GM23338 (cell line): ENCODE measurements around the gene ADGRB3. TPM values are rescaled to one million over a fixed set of nuclear protein-coding genes. Genes with fewer than 3 reads are reported as not detected.

Source experiments
- ATAC-seq: fragments of 200-7000 bp; cut with Tn5 transposase; 3 replicates; pipeline ENCODE4 v1.9.1; 2020
- DNase-seq: peaks from one replicate; pipeline ENCODE4 v3.0.0-alpha.2; 2015; ENCODE audit warnings: low spot score
- H2AFZ ChIP-seq: fragments of 200-600 bp; sonication (generic); 2 replicates; pipeline ENCODE4 v1.8.0; 2016; ENCODE audit warnings: antibody characterized with exemption, mild to moderate bottlenecking, moderate library complexity
- H3F3A ChIP-seq: fragments of 200-600 bp; sonication (generic); replicated peaks from 2 replicates; pipeline ENCODE4 v1.8.0; 2017; ENCODE audit warnings: antibody characterized with exemption, mixed run types, low read depth
- H3K27ac ChIP-seq: fragments of 200-600 bp; sonication (generic); 2 replicates; pipeline ENCODE4 v1.6.1; 2016; ENCODE audit warnings: low read depth
- H3K27me3 ChIP-seq: fragments of 200-600 bp; sonication (generic); 2 replicates; pipeline ENCODE4 v1.8.0; 2016; ENCODE audit warnings: mild to moderate bottlenecking, mixed run types, moderate library complexity; ENCODE audit not compliant: insufficient read depth
- H3K36me3 ChIP-seq: fragments of 200-600 bp; sonication (generic); 2 replicates; pipeline ENCODE4 v1.8.0; 2016; ENCODE audit warnings: mild to moderate bottlenecking; ENCODE audit not compliant: insufficient read depth
- H3K4me1 ChIP-seq: fragments of 200-600 bp; sonication (generic); 2 replicates; pipeline ENCODE4 v1.8.0; 2016; ENCODE audit warnings: mild to moderate bottlenecking, moderate library complexity; ENCODE audit not compliant: insufficient read depth
- H3K4me2 ChIP-seq: fragments of 200-600 bp; sonication (generic); 2 replicates; pipeline ENCODE4 v1.7.1; 2017; ENCODE audit warnings: mixed run types
- H3K4me3 ChIP-seq: fragments of 200-600 bp; sonication (generic); 2 replicates; pipeline ENCODE4 v1.6.1; 2016; ENCODE audit warnings: mixed run types
- H3K79me2 ChIP-seq: fragments of 200-600 bp; sonication (generic); replicated peaks from 2 replicates; pipeline ENCODE4 v1.8.0; 2017; ENCODE audit warnings: mild to moderate bottlenecking; ENCODE audit not compliant: insufficient read depth
- H3K9me2 ChIP-seq: fragments of 200-600 bp; sonication (generic); 2 replicates; pipeline ENCODE4 v1.8.0; 2017; ENCODE audit not compliant: insufficient read depth
- H4K20me1 ChIP-seq: fragments of 200-600 bp; sonication (generic); replicated peaks from 2 replicates; pipeline ENCODE4 v1.8.0; 2017; ENCODE audit warnings: mild to moderate bottlenecking; ENCODE audit not compliant: insufficient read depth
- H3K27ac Mint-ChIP-seq: 2 replicates; pipeline ENCODE4 v1.8.0; 2020; ENCODE audit warnings: inconsistent platforms, mild to moderate bottlenecking, moderate library complexity, mixed read lengths
- H3K27me3 Mint-ChIP-seq: 3 replicates; pipeline ENCODE4 v1.8.0; 2022; ENCODE audit warnings: low read depth, mild to moderate bottlenecking, moderate library complexity, mixed read lengths, inconsistent platforms; ENCODE audit not compliant: insufficient read depth, poor library complexity
- H3K36me3 Mint-ChIP-seq: 3 replicates; pipeline ENCODE4 v1.8.0; 2021; ENCODE audit warnings: low read depth, mild to moderate bottlenecking, inconsistent platforms, moderate library complexity, mixed read lengths
- H3K4me1 Mint-ChIP-seq: 3 replicates; pipeline ENCODE4 v1.8.0; 2020; ENCODE audit warnings: mild to moderate bottlenecking, inconsistent platforms, mixed read lengths
- H3K4me3 Mint-ChIP-seq: 3 replicates; pipeline ENCODE4 v1.8.0; 2021; ENCODE audit warnings: moderate library complexity, mild to moderate bottlenecking, inconsistent platforms, mixed read lengths
- H3K9me3 Mint-ChIP-seq: 3 replicates; pipeline ENCODE4 v1.8.0; 2020; ENCODE audit warnings: moderate library complexity, mild to moderate bottlenecking, inconsistent platforms, mixed read lengths
- CREB1 ChIP-seq: fragments of 250-450 bp; sonication (Bioruptor Pico); IDR thresholded peaks from 2 replicates; pipeline ENCODE4 v1.5.0; 2020; ENCODE audit warnings: low read depth, mild to moderate bottlenecking, moderate library complexity
- EZH2 ChIP-seq: fragments of 200-600 bp; sonication (generic); IDR thresholded peaks from one replicate; pipeline ENCODE4 v1.8.0; 2017; ENCODE audit warnings: antibody characterized with exemption, mild to moderate bottlenecking, low read depth; ENCODE audit not compliant: unreplicated experiment
- JUNB ChIP-seq: IDR thresholded peaks from one replicate; pipeline ENCODE4 v1.6.1; 2016; ENCODE audit warnings: antibody characterized with exemption; ENCODE audit not compliant: unreplicated experiment
- NANOG ChIP-seq: IDR thresholded peaks from 2 replicates; pipeline ENCODE4 v1.6.1; 2016; ENCODE audit warnings: antibody characterized with exemption, borderline replicate concordance
- POLR2AphosphoS5 ChIP-seq: IDR thresholded peaks from 2 replicates; pipeline ENCODE4 v1.6.1; 2016; ENCODE audit warnings: antibody characterized with exemption, low read depth
- STAT1 ChIP-seq: IDR thresholded peaks from one replicate; pipeline ENCODE4 v1.6.1; 2016; ENCODE audit warnings: antibody characterized with exemption; ENCODE audit not compliant: unreplicated experiment
- ZNF114 ChIP-seq: fragments of 250-450 bp; sonication (Bioruptor Pico); IDR thresholded peaks from 2 replicates; pipeline ENCODE4 v1.5.0; 2020; ENCODE audit warnings: mild to moderate bottlenecking, moderate library complexity
- ZNF331 ChIP-seq: fragments of 250-450 bp; sonication (Bioruptor Pico); IDR thresholded peaks from 2 replicates; pipeline ENCODE4 v1.5.0; 2020; ENCODE audit warnings: low read depth, mild to moderate bottlenecking, moderate library complexity
- polyA plus RNA-seq: library from polyadenylated mRNA; unstranded; fragments of >200 nt; fragmentation: Nextera tagmentation; extraction: Ambion mirVana; gene quantifications from 2 replicates; pipeline ENCODE4 v1.2.1, GENCODE V29; 2016
- total RNA-seq: library from RNA; depleted of rRNA; stranded (reverse); fragments of >200 nt; shearing (Covaris generic); gene quantifications from 2 replicates; pipeline ENCODE4 v1.2.3, GENCODE V29; 2014
- TF ChIP-seq, protein P1 (sequence below): fragments of 250-450 bp; sonication (Bioruptor Pico); IDR thresholded peaks from 2 replicates; pipeline ENCODE4 v1.5.0; 2020; ENCODE audit warnings: mild to moderate bottlenecking, moderate library complexity
- TF ChIP-seq, protein P2 (sequence below), 2 experiments: fragments of 200-600 bp in 1 of 2; sonication (generic) in 1 of 2; conservative IDR thresholded peaks; 2 replicates each; pipeline versions ENCODE4 v1.5.1 to v1.6.1; 2016 to 2017; ENCODE audit warnings: antibody characterized with exemption in 2 of 2, low read depth in 2 of 2, mild to moderate bottlenecking in 2 of 2, moderate library complexity in 1 of 2
- TF ChIP-seq, protein P3 (sequence below): IDR thresholded peaks from 2 replicates; pipeline ENCODE4 v1.6.1; 2016; ENCODE audit warnings: antibody characterized with exemption

ADGRB3 gene
- total and polyA plus RNA-seq, 2 experiments from 2014 or later: 0.92 to 4.0 TPM

DNA sequence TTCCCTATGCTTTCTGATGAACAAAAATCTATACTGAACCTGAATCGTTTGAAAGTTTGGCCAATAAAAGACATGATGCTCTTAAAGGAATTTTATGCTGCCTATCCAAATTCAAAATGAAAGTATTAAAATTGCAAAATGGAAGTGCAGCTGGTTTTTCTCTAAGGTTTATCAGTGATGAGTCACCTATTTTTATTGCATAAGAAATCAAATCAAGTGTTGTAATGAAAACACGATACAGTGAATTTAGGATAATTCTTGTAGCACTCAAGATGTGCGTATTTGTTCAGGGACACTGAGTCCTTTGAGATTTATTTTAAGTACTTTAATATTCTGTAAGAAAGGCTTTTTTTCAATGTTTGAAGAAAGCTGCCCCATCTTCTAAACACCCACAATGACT lies 409.5 kb downstream of the ADGRB3 start (continued):
- TF ChIP-seq, protein P1, sequence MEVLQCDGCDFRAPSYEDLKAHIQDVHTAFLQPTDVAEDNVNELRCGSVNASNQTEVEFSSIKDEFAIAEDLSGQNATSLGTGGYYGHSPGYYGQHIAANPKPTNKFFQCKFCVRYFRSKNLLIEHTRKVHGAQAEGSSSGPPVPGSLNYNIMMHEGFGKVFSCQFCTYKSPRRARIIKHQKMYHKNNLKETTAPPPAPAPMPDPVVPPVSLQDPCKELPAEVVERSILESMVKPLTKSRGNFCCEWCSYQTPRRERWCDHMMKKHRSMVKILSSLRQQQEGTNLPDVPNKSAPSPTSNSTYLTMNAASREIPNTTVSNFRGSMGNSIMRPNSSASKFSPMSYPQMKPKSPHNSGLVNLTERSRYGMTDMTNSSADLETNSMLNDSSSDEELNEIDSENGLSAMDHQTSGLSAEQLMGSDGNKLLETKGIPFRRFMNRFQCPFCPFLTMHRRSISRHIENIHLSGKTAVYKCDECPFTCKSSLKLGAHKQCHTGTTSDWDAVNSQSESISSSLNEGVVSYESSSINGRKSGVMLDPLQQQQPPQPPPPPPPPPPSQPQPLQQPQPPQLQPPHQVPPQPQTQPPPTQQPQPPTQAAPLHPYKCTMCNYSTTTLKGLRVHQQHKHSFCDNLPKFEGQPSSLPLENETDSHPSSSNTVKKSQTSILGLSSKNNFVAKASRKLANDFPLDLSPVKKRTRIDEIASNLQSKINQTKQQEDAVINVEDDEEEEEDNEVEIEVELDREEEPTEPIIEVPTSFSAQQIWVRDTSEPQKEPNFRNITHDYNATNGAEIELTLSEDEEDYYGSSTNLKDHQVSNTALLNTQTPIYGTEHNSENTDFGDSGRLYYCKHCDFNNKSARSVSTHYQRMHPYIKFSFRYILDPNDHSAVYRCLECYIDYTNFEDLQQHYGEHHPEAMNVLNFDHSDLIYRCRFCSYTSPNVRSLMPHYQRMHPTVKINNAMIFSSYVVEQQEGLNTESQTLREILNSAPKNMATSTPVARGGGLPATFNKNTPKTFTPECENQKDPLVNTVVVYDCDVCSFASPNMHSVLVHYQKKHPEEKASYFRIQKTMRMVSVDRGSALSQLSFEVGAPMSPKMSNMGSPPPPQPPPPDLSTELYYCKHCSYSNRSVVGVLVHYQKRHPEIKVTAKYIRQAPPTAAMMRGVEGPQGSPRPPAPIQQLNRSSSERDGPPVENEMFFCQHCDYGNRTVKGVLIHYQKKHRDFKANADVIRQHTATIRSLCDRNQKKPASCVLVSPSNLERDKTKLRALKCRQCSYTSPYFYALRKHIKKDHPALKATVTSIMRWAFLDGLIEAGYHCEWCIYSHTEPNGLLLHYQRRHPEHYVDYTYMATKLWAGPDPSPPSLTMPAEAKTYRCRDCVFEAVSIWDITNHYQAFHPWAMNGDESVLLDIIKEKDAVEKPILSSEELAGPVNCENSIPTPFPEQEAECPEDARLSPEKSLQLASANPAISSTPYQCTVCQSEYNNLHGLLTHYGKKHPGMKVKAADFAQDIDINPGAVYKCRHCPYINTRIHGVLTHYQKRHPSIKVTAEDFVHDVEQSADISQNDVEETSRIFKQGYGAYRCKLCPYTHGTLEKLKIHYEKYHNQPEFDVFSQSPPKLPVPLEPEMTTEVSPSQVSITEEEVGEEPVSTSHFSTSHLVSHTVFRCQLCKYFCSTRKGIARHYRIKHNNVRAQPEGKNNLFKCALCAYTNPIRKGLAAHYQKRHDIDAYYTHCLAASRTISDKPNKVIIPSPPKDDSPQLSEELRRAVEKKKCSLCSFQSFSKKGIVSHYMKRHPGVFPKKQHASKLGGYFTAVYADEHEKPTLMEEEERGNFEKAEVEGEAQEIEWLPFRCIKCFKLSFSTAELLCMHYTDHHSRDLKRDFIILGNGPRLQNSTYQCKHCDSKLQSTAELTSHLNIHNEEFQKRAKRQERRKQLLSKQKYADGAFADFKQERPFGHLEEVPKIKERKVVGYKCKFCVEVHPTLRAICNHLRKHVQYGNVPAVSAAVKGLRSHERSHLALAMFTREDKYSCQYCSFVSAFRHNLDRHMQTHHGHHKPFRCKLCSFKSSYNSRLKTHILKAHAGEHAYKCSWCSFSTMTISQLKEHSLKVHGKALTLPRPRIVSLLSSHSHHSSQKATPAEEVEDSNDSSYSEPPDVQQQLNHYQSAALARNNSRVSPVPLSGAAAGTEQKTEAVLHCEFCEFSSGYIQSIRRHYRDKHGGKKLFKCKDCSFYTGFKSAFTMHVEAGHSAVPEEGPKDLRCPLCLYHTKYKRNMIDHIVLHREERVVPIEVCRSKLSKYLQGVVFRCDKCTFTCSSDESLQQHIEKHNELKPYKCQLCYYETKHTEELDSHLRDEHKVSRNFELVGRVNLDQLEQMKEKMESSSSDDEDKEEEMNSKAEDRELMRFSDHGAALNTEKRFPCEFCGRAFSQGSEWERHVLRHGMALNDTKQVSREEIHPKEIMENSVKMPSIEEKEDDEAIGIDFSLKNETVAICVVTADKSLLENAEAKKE (CRISPR knock-in tag): no peak
- TF ChIP-seq CREB1 (CRISPR knock-in tag) (no peak), JUNB (no peak)
- TF ChIP-seq, protein P2, sequence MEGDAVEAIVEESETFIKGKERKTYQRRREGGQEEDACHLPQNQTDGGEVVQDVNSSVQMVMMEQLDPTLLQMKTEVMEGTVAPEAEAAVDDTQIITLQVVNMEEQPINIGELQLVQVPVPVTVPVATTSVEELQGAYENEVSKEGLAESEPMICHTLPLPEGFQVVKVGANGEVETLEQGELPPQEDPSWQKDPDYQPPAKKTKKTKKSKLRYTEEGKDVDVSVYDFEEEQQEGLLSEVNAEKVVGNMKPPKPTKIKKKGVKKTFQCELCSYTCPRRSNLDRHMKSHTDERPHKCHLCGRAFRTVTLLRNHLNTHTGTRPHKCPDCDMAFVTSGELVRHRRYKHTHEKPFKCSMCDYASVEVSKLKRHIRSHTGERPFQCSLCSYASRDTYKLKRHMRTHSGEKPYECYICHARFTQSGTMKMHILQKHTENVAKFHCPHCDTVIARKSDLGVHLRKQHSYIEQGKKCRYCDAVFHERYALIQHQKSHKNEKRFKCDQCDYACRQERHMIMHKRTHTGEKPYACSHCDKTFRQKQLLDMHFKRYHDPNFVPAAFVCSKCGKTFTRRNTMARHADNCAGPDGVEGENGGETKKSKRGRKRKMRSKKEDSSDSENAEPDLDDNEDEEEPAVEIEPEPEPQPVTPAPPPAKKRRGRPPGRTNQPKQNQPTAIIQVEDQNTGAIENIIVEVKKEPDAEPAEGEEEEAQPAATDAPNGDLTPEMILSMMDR (conservative IDR thresholded peaks at IDR 0.05; ENCODE audit: low read depth in 2 of 2): no peak

DNA sequence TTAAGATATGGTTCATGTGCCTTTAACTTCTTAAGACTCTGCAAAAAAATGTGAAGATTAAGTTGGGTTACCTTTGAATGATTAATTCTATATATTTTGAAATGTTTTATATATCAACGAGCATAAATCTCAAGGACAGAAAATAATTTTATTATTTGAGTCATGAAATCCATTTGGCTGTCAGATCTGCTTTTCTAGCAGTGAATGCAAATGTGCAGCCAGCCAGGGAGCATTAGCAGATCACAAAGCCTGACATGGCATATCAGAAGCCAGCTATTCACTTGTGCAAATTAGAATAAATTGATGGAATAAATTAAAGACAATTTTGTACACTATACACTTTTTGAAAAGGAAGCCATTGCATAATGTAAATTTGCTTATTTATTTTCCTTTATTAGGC lies 424.3 kb downstream of the ADGRB3 start:
- H3F3A ChIP-seq: no peaks in the 10 kb centered on the region
- H3K27me3 ChIP-seq: no peaks in the 10 kb centered on the region
- H3K9me2 ChIP-seq: no peaks in the 10 kb centered on the region
- Mint-ChIP-seq H3K4me1 (no peaks in the 10 kb centered on the region), H3K27me3 (no peaks in the 10 kb centered on the region), H3K9me3 (no peaks in the 10 kb centered on the region), H3K36me3 (no peaks in the 10 kb centered on the region), H3K4me3 (no peak overlapping the region), H3K27ac (no peak overlapping the region)
- ATAC-seq (no peak), DNase-seq (no peak)
- no peaks in the 10 kb centered on the region for H3K4me1 ChIP-seq
- TF ChIP-seq JUNB: no peak
- TF ChIP-seq, protein P2 (conservative IDR thresholded peaks at IDR 0.05; ENCODE audit: low read depth in 2 of 2): no peak
- TF ChIP-seq CREB1 (CRISPR knock-in tag): no peak
- TF ChIP-seq NANOG: no peak
- TF ChIP-seq STAT1: no peak
- TF ChIP-seq EZH2: no peak
- TF ChIP-seq POLR2AphosphoS5: no peak
- TF ChIP-seq, protein P3, sequence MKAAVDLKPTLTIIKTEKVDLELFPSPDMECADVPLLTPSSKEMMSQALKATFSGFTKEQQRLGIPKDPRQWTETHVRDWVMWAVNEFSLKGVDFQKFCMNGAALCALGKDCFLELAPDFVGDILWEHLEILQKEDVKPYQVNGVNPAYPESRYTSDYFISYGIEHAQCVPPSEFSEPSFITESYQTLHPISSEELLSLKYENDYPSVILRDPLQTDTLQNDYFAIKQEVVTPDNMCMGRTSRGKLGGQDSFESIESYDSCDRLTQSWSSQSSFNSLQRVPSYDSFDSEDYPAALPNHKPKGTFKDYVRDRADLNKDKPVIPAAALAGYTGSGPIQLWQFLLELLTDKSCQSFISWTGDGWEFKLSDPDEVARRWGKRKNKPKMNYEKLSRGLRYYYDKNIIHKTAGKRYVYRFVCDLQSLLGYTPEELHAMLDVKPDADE: no peak
- TF ChIP-seq ZNF114 (CRISPR knock-in tag): no peak
- no peak for TF ChIP-seq ZNF331 (CRISPR knock-in tag)
- no peak overlapping the region for H3K27ac ChIP-seq
- H3K4me2 ChIP-seq: no peak overlapping the region
- no peak overlapping the region for H3K4me3 ChIP-seq
- H3K36me3 ChIP-seq: no peaks in the 10 kb centered on the region
- H2AFZ ChIP-seq: no peak overlapping the region
- H3K79me2 ChIP-seq: no peaks in the 10 kb centered on the region
- no peaks in the 10 kb centered on the region for H4K20me1 ChIP-seq
